Measurements from ENCODE around the gene ZNF816.
A peak's percentile ranks its signal among the peaks of the same experiment; 100 is the strongest.
"Not testable (repeated sequence)": the region's sequence is repeated elsewhere in the genome, so short reads cannot be mapped to it uniquely, and the experiment has no call there.

The ZNF816 gene

DNA sequence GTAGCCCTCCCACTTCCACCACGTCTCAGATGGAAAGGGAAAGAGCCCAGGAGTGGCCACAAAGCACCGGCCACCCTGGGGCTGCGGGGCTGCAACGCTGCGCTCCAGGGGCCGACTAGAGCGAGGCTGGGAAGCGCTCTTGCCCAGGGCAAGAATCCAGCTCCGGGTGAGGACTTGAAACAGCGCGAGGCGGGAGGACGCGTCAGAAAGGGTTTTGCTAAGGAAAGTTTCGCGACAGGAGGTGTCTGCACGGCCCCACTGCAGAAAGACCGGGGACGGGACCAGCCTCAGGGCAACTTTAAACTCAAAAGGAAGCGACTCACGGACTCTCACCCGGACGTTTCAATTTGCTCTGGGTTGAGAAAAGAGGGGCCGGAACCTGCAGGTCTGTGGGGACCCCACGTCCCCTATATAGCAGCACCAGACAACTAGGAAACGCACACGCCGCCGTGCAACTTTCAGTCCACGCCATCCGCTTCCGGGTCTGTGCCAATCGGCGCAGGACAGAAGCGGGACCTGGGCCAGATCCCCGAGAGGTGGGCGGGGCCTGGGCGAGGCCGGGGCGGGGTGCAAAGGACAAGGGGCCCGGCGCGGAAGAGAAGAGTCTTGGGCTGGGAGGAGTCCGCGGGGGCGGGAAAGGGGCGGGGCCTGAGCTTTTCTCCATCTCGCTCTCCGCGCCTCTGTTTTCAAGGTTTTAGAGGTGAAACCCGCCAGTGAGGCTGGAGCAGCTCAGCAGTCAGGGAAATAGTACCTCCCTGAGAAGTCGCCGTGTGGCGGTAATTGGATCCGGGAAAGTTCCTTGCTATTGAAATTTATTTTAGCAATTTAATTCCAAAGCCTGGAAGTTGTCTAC is at the start of gene ZNF816:
TSS of gene ZNF816 (minus strand) at position 488 of the 853 bp plus-strand sequence. CDS start 6,792 bp downstream, outside the sequence.
- peak; percentile 98 for DNase-seq (ENCODE audit: low read depth)

DNA sequence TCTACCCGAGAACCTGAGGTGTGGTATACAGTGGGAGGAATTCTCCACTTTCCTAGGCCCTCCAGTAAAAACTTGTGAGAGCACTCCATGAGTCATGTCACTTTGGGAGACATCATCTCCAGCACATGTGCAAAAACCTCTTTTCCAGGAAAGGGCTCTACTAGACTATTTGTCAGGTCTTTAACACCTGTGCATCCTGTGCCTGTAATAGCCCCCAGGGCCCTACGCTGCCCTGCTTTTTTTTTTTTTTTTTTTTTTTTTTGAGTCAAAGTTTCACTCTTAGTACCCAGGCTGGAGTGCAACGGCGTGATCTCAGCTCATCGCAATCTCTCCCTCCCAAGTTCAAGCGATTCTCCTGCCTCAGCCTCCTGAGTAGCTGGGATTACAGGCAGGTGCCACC is 49.3 kb upstream of the ZNF816 start:
- DNase-seq (ENCODE audit: low read depth) = no peak

DNA sequence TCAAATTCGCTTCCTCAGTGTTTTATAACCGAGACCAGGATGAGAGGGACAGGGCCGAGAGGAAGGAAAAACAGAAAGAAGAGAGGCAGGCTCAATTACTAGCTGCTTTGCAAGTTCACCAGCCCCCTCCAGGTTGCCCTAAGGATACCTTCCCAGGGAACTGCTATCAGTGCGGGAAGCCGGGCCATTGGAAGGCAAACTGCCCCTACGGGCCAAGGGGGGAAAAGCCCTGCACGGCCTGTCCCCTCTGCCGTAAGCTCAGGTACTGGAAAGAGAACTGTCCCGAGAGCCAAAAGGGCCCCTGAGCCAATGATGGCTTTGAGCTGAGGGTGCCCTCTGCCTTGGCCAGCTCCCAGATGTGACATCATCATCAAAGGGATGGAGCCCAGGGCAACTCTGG is 47.8 kb upstream of the ZNF816 start:
- no peak for DNase-seq (ENCODE audit: low read depth)

DNA sequence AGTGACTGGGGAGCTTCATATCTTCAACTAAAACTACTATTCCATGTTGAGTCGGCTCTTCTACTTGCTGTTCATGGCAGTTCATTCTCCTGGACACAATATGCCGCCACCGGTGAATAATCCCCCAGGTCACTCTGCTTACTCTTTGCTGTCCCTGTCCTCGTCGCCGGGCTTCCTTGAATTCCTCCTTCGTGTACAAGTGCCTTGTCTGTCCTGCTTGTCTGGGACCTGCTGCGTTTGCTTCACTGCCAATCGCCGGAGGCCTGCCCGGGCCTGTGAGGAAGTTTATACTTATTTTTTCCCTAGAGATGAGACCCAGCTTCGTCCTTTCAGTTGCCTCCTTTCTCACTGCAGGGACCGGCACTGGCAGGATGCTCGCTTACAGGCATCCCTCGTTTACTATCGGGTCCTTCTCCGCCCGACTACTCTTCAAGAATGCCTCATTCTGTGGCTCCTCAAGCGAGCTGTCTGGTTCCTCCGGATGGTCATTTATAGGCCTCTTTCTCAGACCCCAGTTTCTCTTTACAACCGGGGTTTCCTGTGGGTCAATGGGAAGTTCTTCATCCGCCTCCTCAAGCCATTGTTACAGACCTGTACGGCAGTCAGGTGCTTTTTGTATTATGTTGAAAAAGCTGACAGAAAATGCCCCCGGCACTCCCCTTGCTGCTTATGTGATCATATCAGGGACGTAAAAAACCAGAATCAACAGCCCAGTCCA is 45.5 kb upstream of the ZNF816 start:
- DNase-seq (ENCODE audit: low read depth) = no peak

DNA sequence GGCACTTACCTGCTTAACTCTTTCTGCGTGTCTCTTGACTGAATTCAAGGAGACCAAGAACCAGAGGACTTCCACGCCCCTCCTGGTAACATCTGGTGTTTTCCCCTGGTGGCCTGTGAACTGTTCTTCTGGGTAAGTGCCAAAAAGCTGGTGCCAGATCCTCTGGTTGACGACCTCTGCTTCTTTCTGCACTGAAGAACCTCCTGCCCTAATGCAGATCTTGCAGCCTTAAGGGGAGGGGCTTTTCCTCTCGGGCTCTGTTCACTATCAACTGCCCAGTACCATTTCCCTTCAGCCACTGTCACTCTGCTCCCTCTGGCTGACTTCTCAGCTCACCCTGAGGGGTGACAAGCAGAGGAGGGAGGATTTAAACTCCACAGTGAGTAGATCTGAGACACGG is 44.9 kb upstream of the ZNF816 start:
- no peak for DNase-seq (ENCODE audit: low read depth)

DNA sequence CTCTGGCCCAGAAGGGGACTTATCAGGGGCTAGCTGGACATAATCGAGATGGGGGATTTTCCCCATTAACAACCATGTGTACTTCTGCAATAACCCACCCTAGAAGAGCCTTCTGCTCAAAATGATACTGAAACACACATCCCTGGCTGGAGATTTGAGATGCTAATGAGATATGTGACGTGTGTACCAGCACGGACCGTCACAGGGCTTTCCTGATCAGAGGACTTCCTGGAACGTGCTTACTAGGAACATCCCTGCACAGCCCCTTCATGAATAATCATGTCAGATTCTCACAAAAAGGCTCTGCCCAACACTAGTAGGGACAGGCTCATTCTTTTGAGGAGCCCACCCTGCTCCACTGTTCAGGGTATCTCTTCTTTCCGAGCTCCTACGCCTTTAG is 44.5 kb upstream of the ZNF816 start:
- DNase-seq (ENCODE audit: low read depth) = no peak

DNA sequence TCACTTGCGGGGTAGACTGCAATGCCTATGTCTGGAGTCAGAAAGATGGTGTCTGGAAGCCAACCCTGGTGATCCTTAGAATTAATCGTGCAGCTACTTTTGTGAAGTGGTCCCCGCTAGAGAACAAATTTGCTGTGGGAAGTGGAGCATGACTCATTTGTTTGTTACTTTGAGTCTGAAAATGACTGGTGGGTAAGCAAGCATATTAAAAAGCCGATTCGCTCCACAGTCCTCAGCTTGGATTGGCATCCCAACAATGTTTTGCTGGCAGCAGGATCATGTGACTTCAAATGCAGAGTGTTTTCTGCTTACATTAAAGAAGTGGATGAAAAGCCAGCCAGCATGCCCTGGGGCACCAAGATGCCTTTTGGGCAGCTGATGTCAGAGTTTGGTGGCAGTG is 41.6 kb upstream of the ZNF816 start:
- no peak for DNase-seq (ENCODE audit: low read depth)

DNA sequence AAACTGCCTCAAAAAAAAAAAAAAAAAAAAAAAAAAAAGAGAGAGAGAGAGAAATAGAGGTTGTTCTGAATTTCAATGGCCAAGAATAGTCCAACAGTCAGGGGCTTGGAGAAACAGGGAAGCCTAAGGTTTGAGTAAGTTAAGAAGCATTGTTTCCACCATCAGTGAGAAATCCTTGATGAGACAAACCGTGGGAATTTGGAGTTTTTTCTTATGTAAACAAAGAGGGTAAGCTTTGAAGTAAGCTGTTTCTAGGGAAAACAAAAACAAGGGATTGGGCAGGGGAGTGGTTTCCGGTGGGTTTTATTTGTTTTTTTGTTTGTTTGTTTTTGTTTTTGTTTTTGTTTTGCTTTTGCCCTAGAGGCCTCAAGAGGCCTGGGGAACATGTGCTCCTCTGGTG is 39.8 kb upstream of the ZNF816 start:
- no peak for DNase-seq (ENCODE audit: low read depth)

DNA sequence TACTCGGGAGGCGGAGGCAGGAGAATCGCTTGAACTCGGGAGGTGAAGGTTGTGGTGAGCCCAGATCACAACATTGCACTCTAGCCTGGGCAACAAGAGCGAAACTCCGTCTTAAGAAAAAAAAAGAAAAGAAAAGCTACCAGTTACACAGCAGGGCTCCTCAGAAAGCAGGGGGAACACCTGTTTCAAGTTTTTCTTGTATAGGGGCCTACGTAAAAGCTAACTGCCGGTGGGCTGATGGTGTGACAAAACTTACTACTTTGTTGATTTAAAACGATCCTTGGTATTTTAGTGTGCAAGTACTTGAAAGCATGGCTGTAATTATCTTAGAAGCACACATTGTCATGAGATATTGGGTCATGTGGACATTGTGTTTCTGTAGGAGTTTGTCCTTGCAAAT is 35.3 kb upstream of the ZNF816 start:
- DNase-seq (ENCODE audit: low read depth) = no peak

DNA sequence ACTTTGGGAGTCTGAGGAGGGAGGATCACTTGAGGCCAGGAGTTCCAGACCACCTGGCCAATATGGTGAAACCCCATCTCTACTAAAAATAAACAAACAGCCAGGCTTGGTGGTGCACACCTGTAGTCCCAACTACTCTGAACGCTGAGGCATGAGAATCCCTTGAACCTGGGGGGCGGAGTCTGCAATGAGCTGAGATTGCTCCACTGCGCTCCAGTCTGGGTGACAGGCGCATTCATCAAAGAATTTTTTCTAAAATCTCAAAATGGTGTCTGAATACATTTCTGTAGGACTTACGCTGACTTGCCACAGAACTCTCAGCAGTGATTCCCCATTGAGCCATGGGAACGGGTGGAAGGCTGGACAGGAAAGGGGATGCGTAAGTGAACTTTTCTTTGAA is 33.0 kb upstream of the ZNF816 start:
- no peak for DNase-seq (ENCODE audit: low read depth)

DNA sequence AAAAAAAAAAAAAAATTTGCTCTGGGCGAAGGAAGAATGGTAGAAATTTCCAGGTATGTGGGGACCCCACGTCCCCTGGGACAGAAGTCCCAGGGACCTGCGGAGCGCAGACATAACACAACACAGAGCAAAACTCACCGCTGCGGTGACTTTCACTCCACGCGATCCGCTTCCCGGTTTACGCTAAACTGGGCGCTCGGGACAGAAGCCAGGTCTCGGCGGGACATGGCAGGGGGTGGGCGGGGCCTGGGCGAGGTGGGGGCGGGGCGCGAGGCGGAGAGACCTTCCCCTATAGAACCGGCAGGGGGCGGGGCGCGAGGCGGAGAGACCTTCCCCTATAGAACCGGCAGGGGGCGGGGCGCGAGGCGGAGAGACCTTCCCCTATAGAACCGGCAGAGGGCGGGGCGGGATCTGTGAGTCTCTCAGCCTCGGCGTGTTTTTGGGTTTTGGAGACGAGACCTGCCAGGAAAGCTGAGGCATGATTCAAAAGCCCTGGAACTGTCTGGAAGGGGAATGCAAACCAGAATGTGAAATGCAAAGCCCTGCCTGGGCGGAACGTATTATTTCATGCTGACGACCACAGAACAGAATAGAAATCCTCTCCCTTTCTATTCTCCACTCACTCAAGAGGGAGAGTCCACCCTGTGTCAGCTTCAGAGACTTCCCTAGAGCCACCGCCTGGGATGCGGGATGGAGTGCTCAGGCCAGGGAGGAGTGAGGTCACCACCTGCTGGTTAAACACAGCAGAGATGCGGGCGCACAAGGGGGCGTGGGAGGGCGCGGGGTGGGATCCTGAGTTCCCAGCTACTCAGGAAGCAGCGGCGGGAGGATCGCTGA is 30.9 kb upstream of the ZNF816 start:
- DNase-seq (ENCODE audit: low read depth) = peak; percentile 63

DNA sequence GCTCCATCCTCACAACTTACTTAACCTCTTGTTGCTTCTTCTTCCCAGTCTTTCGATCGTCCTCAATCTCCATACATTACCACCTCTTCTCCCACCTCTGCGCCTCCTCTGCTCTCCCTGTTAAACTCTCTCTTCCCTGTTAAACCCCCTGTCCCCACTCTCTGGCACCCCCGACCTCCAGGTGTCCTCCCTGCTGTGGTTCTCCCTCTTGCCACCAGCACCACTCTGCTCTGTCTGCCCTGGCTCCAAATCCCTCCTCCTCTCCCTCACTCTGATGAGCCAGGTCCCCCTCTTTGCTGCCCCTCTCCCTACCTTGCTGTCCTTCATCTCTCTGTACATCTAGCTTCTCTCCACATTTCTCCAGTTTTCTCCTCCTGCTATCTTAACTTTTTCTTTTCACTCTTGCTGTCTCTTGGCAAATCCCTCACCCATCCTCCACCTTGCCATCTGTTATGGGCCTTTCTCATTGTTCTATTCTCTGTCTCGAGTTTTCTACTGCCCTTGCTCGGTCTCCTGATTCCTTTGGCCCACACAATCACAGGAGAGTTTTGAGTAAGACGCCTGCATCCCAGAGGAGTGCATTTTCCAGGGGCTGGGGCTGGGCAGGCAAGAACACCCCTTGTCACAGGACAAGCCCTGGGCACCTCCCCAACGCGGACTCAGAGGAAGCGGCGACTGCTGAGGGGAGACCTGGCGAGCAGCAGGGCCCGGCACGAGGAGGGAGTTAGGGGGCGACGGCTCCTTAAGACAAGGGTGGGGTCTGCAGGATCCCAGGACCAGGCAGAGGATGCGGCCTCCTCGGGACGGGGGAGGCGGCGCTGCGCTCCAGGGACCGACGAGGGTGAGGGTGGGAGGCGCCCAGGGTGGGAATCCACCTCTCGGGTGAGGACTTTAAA is 29.7 kb upstream of the ZNF816 start:
- no peak for DNase-seq (ENCODE audit: low read depth)

DNA sequence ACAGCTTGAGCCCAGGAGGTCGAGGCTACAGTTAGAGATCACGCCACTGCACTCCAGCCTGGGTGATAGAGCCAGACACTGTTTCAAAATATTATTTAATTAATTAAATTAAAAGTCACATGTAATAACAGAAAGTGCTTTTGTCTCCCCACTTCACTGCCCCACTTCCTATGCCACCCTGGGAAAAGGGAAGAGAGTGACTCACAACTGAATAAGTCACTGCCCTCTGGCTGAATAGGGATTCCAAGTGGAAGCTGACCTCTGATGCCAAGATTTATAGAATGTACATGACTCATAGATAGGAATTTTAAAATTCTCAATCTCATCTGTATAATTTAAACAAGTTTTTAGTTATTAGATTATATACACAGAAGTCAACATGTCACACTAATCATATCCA is 28.8 kb upstream of the ZNF816 start:
- no peak for DNase-seq (ENCODE audit: low read depth)

DNA sequence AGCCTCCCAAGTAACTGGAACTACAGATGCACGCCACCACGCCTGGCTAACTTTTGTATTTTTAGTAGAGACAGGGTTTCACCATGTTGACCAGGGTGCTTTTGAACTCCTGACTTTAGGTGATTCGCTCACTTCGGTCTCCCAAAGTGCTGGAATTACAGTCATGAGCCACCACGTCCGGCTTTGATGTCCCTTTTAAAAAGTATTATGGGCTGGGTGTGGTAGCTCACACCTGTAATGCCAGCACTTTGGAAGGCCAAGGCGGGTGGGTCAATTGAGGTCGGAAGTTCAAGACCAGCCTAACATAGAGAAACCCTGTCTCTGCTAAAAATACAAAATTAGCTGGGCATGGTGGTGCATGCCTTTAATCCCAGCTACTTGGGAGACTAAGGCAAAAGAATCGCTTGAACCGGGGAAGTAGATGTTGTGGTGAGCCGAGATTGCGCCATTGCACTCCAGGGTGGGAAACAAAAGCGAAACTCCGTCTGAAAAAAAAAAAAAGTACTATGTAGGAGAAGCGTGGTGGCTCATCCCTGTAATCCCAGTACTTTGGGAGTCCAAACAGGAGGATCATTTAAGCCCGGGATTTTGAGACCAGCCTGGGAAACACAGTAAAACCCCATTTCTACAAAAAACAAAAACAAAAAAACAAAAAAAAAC is 28.2 kb upstream of the ZNF816 start:
- no peak for DNase-seq (ENCODE audit: low read depth)

DNA sequence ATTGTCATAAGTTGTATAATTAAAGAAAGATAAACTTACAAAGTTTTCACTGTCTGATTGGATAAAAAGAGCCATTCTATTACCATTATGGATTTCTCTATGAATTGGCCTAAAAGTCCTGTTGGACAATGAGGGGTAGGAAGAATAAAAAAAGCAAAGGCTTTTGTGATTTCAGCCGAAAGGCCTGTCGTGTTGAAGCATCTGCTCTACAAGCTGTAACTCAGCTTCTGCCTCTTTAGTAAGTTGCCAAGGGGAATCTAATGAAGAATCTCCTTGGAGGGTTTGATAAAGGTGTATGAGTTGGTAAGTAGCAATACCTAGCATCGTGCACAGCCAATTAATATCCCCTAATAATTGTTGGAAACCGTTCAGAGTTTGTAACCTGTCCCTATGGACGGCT is 25.8 kb upstream of the ZNF816 start:
- no peak for DNase-seq (ENCODE audit: low read depth)

DNA sequence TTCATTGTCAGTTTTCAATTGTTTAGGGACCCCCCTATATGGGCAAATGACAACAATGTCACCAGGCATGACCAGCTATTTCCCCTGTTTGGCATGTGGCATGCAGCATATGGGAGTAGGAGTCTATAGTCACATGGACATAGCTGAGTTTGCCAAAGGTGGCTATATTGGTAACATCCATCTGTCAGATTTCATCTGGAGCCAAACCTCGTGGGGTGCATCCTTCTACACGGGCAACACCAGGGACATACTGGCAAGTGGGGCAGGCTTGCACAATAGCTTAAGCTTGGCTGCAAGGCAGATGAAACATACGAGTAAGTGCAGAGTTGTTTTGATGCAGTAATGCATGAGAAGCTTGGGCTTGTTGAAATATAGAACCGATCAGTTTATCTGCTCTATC is 24.5 kb upstream of the ZNF816 start:
- DNase-seq (ENCODE audit: low read depth) = no peak

DNA sequence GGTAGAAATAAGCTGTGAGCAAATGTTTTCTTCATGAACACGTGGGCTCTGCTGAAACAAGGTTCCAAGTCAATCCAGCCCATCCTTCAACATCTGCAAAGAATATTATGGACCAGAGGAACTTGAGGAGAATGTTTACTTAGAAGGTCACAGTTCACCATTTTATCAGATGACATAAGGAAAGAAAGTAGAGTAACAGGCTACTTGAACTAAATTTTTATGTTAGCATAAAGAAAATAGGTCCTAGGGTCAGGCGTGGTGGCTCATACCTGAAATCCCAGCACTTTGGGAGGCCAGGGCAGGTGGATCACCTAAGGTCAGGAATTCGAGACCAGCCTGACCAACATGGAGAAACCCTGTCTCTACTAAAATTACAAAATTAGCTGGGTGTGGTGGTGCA is 20.5 kb upstream of the ZNF816 start:
- DNase-seq (ENCODE audit: low read depth) = not testable (repeated sequence)

DNA sequence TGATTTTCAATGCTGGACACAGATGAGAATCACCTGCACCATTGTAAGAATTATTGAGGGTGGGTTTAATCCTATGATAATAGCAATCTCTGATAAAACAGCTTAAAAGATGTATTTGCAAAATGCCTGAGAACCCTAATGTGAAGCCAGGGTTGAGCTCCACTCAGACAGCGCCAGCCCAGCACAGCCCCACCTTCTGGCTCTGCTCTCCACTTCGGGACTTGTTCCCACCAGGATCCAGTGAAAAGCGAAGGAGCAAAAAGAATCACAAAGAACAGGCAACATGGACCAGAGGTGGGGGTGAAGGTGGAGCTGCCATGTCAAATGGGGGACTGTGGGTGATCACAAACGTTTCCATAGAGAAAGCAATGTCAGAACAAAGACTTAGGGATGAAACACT is 18.6 kb upstream of the ZNF816 start:
- no peak for DNase-seq (ENCODE audit: low read depth)

DNA sequence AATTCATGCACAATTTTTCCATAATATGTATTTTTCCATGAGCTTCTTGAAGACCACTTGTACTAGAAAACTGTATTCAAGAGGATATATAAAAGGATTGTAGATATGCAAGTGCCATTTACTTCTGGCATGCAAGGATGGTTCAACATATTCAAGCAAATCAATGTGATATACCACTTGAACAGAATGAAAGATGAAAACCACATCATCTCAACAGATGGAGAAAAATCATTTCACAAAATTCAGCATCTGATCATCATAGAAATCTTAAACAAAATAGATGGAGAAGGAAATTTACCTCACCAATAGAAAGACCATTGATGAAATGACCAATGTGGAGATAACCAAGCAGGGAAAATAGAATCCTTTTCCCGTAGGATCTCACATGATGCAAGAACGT is 5.1 kb upstream of the ZNF816 start:
- DNase-seq (ENCODE audit: low read depth) = no peak

DNA sequence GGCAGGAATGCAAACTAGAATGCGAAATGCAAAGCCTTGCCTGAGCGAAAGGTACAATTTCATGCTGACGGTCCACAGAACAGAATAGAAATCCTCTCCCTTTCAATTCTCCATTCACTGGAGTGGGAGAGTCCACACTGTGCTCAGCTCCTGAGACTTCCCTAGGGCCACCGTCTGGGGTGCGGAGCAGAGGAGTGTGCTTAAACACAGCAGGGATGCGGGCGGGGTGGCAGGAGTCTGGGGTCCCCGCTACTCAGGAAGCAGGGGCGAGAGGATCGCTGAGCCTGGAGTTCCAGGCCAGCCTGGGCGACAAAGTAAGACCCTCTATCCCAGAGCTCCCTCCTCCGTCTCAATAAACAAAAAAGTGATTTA is 552 bp upstream of the ZNF816 start:
- peak; percentile 0 for DNase-seq (ENCODE audit: low read depth)

DNA sequence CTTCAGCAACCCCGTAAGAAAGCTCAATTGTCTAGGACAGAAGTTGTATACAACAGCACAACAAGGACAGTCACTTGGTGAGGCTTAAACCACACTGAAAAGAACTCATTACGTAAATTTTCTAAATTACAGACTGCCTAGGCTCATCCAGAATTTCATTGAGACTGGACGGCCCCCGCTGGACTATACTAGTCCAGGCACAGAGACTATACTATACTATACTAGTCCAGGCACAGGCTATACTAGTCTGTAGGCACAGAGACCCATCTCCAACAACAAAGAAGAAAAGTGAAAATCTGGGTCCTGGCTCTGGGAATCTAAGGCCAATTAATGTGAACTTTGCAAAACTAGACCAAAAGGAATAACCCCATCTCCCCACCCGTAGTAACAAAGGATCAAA is 700 bp downstream of the ZNF816 start:
- DNase-seq (ENCODE audit: low read depth) = no peak

All from stimulated activated CD8-positive, alpha-beta memory T cell treated with anti-CD3 and anti-CD28 coated beads, Interleukin-12 subunit alpha, Interleukin-12 subunit beta, amount 100 ng/mL, for 1 hour (primary cell).